Peyer's patch (tissue), 4 donors: ENCODE measurements around the gene COL13A1. TPM values are rescaled to one million over a fixed set of nuclear protein-coding genes. Genes with fewer than 3 reads are reported as not detected.

Experiments used
- DNase-seq, 3 donors: peaks; one replicate each; pipeline ENCODE4 v3.0.0-alpha.2; 2017 to 2019
- H3K27ac ChIP-seq, 4 donors: fragments of 200-600 bp; sonication (generic); one replicate each; pipeline ENCODE4 v1.5.1; 2016 to 2019
- H3K27me3 ChIP-seq, 2 donors: fragments of 200-600 bp; sonication (generic); one replicate each; pipeline ENCODE4 v1.5.1; 2019
- H3K36me3 ChIP-seq, 3 donors: fragments of 200-600 bp; sonication (generic); one replicate each; pipeline ENCODE4 v1.5.1; 2016 to 2019
- H3K4me1 ChIP-seq, 4 donors: fragments of 200-600 bp; sonication (generic); one replicate each; pipeline ENCODE4 v1.5.1; 2016 to 2019
- H3K4me3 ChIP-seq, 4 donors: fragments of 200-600 bp; sonication (generic); 1 replicate in 3 of 4; 2 replicates in 1 of 4; pipeline ENCODE4 v1.5.1; 2016 to 2019; ENCODE audit warnings: mild to moderate bottlenecking in 1 of 4
- H3K9me3 ChIP-seq, 4 donors: fragments of 200-600 bp; sonication (generic); one replicate each; pipeline ENCODE4 v1.5.1; 2016 to 2019; ENCODE audit warnings: mild to moderate bottlenecking in 1 of 4
- CTCF ChIP-seq, 6 experiments: fragments of 450-650 bp in 4 of 6; fragments of 200-600 bp in 2 of 6; sonication (generic) in 1 of 6; IDR thresholded peaks; one replicate each; pipeline ENCODE4 v1.5.1; 2017 to 2019; ENCODE audit warnings: antibody characterized with exemption in 6 of 6, mild to moderate bottlenecking in 3 of 6, moderate library complexity in 1 of 6
- POLR2A ChIP-seq, 2 donors: fragments of 450-650 bp; IDR thresholded peaks; one replicate each; pipeline ENCODE4 v1.5.1; 2017; ENCODE audit warnings: antibody characterized with exemption in 2 of 2, mild to moderate bottlenecking in 2 of 2, moderate library complexity in 2 of 2
- total RNA-seq, 4 donors: library from RNA; depleted of rRNA; stranded (reverse); fragments of >200 nt; gene quantifications; one replicate each; pipeline ENCODE4 v1.1.0, GENCODE V29; 2016

The COL13A1 gene
- total RNA-seq, 4 donors from 2014 or later, result 0.94 to 6.6 (median 3.9) TPM; not detected in 1

- H3K4me1 ChIP-seq, result peaks cover 0 to 5% (median 0%) of the 10 kb centered on the region in 4 donors
- no peak for DNase-seq
- H3K9me3 ChIP-seq, result no peaks in the 10 kb centered on the region
- no peaks in the 10 kb centered on the region for H3K27me3 ChIP-seq
- no peaks in the 10 kb centered on the region for H3K36me3 ChIP-seq
- no peak for TF ChIP-seq POLR2A (IDR thresholded peaks at IDR 0.05)
- no peak overlapping the region for H3K27ac ChIP-seq
- no peak overlapping the region for H3K4me3 ChIP-seq
These were observed 37.1 kb downstream of the COL13A1 start for GRCh38 chr10:69838853-69839252.

GRCh38 chr10:69839696-69840345 lies 38.1 kb downstream of the COL13A1 start:
- no peak overlapping the region for H3K27ac ChIP-seq
- DNase-seq, result no peak

GRCh38 chr10:69840773-69841172 lies 39.1 kb downstream of the COL13A1 start:
- Histone ChIP-seq H3K27ac (no peak overlapping the region), H3K36me3 (no peaks in the 10 kb centered on the region), H3K9me3 (no peaks in the 10 kb centered on the region), H3K4me1 (peaks cover 0 to 10% (median 0%) of the 10 kb centered on the region in 4 donors), H3K4me3 (no peak overlapping the region), H3K27me3 (no peaks in the 10 kb centered on the region)
- TF ChIP-seq POLR2A (IDR thresholded peaks at IDR 0.05) (no peak), CTCF (IDR thresholded peaks at IDR 0.05) (no peak)
- no peak for DNase-seq

More at GRCh38 chr10:69839696-69840345, 38.1 kb downstream of the COL13A1 start:
- Histone ChIP-seq H3K36me3 (no peaks in the 10 kb centered on the region), H3K4me3 (no peak overlapping the region), H3K27me3 (no peaks in the 10 kb centered on the region), H3K9me3 (no peaks in the 10 kb centered on the region), H3K4me1 (peaks cover 0 to 5% (median 0%) of the 10 kb centered on the region in 4 donors)
- TF ChIP-seq POLR2A (IDR thresholded peaks at IDR 0.05) (no peak), CTCF (IDR thresholded peaks at IDR 0.05) (no peak)

- Histone ChIP-seq H3K4me3 (no peak overlapping the region), H3K36me3 (no peaks in the 10 kb centered on the region), H3K27ac (no peak overlapping the region), H3K9me3 (no peaks in the 10 kb centered on the region), H3K27me3 (no peaks in the 10 kb centered on the region), H3K4me1 (peaks cover 0 to 17% (median 0%) of the 10 kb centered on the region in 4 donors)
- no peak for TF ChIP-seq POLR2A (IDR thresholded peaks at IDR 0.05)
- TF ChIP-seq CTCF (IDR thresholded peaks at IDR 0.05), result no peak
- DNase-seq, result no peak
These were observed 40.3 kb downstream of the COL13A1 start for GRCh38 chr10:69842020-69842419.

GRCh38 chr10:69842882-69843281 lies 41.2 kb downstream of the COL13A1 start:
- H3K9me3 ChIP-seq, result no peaks in the 10 kb centered on the region
- peaks cover 0 to 17% (median 0%) of the 10 kb centered on the region in 4 donors for H3K4me1 ChIP-seq
- DNase-seq, result no peak
- no peak for TF ChIP-seq POLR2A (IDR thresholded peaks at IDR 0.05)
- TF ChIP-seq CTCF (IDR thresholded peaks at IDR 0.05), result no peak
- H3K27ac ChIP-seq, result peak overlapping the region in 1 of 4 donors; percentile 25
- H3K4me3 ChIP-seq, result no peak overlapping the region
- no peaks in the 10 kb centered on the region for H3K27me3 ChIP-seq
- no peaks in the 10 kb centered on the region for H3K36me3 ChIP-seq

GRCh38 chr10:69843923-69844322 lies 42.2 kb downstream of the COL13A1 start:
- H3K4me1 ChIP-seq, result peaks cover 0 to 17% (median 0%) of the 10 kb centered on the region in 4 donors
- no peak overlapping the region for H3K4me3 ChIP-seq
- DNase-seq, result no peak
- H3K27me3 ChIP-seq, result no peaks in the 10 kb centered on the region
- TF ChIP-seq POLR2A (IDR thresholded peaks at IDR 0.05), result no peak
- TF ChIP-seq CTCF (IDR thresholded peaks at IDR 0.05), result no peak
- H3K27ac ChIP-seq, result no peak overlapping the region
- H3K9me3 ChIP-seq, result no peaks in the 10 kb centered on the region
- H3K36me3 ChIP-seq, result no peaks in the 10 kb centered on the region
